Fibroblast of the conjunctiva (primary cell): ENCODE results near the gene PRKCE.
"Not testable (repeated sequence)": the region's sequence is repeated elsewhere in the genome, so short reads cannot be mapped to it uniquely, and the experiment has no call there.

Source experiments
- DNase-seq: peaks from one replicate; pipeline ENCODE4 v3.0.0-alpha.2; 2010; ENCODE audit warnings: low read depth

PRKCE gene

GRCh38 chr2:46195819-46196218, 544.3 kb downstream of the PRKCE start:
- DNase-seq, result no peak

GRCh38 chr2:46196871-46197462, 545.5 kb downstream of the PRKCE start:
- DNase-seq, result no peak

GRCh38 chr2:46197672-46198071, 546.2 kb downstream of the PRKCE start:
- no peak for DNase-seq

- no peak for DNase-seq
These were observed 546.8 kb downstream of the PRKCE start for GRCh38 chr2:46198164-46198883.

DNA sequence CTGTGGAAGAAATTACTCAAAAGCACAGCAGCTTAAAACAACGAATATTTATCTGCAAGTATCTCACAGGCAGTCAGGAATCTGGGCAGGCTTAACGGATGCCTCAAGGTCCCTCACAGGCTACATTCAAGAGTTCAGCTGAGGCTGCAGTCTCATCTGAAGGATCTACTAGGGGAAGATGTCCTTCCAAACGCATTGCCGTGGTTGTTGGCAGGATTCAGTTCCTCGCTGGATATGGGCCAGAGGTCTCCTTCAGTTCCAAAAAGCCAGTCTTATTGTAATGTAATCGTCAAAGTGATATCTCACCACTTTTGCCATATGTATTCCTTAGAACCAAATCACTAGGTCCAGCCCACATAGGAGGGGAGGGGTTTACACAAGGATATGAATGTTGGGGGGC, 547.5 kb downstream of the PRKCE start:
- DNase-seq, result no peak

GRCh38 chr2:46200100-46200690, 548.7 kb downstream of the PRKCE start:
- DNase-seq, result no peak

GRCh38 chr2:46200861-46201605, 549.6 kb downstream of the PRKCE start:
- no peak for DNase-seq

DNA sequence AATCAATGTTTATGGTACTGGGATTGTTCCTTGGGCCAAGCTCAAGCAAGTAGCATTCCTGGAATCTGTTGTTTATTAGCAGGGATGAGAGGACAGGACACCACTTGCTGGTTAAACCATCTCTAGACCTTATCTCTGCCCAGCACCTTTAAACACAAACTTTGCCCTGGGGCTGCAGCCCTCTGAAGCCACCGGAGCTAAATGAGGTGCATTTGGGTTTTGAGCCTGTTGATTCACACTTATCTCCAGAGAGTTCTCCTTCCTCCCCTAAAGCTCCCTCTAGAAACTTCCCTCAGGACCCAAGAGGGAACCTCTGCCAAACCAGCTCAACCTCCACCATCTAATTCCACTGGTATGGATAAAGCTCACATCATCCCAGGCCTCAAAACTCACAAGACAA, 551.0 kb downstream of the PRKCE start:
- DNase-seq, result no peak

- DNase-seq, result no peak
These were observed 551.5 kb downstream of the PRKCE start for GRCh38 chr2:46202987-46203386.

DNA sequence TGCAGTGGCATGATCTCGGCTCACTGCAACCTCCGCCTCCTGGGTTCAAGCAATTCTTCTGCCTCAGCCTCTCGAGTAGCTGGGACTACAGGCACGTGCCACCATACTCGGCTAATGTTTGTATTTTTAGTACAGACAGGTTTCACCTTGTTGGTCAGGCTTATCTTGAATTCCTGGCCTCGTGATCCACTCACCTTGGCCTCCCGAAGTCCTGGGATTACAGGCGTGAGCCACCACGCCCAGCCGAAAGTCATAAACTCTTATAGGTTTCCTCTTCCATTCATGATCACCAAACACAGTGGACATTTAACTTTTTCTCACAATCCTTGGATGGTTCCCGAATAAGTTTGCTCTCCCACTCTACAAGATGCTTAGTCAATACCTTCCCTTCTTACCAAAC, 552.2 kb downstream of the PRKCE start:
- DNase-seq, result not testable (repeated sequence)

- no peak for DNase-seq
These were observed 556.1 kb downstream of the PRKCE start for GRCh38 chr2:46207591-46207990.

DNA sequence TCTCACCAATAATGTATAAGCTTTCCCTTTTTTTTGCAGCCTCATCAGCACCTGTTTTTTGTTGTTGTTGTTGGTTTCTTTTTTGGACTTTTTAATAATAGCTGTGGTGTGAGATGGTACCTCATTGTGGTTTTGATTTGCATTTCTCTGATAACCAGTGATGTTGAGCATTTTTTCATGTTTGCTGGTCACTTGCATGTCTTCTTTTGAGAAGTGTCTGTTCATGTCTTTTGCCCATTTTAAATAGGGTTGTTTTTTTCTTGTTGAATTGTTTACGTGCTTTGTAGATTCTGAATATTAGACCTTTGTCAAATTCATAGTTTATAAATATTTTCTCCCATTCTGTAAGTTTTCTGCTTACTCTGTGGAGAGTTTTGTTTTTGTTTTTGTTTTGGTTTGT, 557.3 kb downstream of the PRKCE start:
- DNase-seq, result no peak

DNA sequence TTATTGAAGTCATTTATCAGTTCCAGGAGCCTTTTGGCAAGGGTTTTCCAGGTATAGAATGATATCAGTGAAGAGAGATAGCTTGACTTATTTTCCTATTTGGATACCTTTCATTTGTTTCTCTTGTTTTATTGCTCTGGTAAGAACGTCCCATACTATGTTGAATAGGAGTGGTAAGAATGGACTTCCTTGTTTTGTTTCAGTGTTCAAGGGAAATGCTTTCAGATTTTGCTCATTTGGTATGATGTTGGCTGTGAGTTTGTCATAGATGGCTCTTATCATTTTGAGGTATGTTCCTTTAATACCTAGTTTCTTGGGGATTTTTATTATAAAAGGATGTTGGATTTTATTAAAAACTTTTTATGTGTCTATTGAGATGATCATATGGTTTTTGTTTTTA, 558.6 kb downstream of the PRKCE start:
- DNase-seq, result no peak

DNA sequence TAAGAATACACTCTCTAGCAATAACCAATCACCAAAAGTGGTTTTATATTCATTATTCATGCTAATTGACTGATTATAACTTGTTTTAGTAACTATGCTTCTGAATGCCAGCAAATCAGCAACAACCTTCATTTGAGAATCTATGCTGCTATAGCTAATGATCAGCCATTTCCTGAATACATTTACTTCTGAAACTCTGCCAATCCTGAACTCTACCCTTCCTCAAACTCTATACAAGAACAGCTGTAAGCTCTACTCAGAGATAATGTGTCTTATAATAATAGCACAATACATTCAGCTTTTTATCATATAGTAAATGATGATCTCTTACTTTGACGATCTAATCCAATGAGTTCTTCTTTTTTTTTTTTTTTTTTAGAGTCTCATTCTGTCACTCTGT, 560.0 kb downstream of the PRKCE start:
- no peak for DNase-seq

DNA sequence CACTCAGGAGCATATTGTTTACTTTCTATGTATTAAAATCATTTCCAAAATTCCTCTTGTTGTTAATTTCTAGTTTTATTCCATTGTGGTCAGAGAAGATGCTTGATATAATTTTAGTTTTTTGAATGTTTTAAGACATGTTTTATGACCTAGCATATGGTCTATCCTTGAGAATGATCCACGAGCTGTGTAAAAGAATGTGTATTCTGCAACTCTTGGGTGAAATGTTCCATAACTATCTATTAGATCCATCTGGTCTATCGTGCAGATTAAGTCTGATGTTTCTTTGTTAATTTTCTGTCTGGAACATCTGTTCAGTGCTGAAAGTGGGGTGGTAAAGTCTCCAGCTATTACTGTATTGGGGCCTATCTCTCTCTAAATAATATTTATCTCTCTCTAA, 562.4 kb downstream of the PRKCE start:
- no peak for DNase-seq

- DNase-seq, result no peak
These were observed 564.7 kb downstream of the PRKCE start for GRCh38 chr2:46216213-46216612.

DNA sequence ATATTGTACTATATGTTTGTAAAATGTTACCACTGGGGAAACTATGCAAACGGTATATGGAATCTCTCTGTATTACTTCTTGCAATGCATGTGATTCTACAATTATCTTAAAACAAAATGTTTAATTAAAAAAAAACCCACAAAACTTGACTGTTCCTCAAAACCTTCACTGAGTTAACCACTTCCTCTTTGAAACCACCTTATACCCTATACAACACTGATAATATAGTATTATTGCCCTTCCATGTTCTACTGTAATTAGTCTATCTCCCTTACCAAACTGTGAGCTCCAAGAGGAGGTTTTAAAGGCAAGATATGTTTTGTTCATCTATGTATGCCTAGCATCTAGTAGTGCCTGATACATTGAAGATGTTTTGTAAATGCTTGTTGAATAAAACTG, 572.0 kb downstream of the PRKCE start:
- not testable (repeated sequence) for DNase-seq

DNA sequence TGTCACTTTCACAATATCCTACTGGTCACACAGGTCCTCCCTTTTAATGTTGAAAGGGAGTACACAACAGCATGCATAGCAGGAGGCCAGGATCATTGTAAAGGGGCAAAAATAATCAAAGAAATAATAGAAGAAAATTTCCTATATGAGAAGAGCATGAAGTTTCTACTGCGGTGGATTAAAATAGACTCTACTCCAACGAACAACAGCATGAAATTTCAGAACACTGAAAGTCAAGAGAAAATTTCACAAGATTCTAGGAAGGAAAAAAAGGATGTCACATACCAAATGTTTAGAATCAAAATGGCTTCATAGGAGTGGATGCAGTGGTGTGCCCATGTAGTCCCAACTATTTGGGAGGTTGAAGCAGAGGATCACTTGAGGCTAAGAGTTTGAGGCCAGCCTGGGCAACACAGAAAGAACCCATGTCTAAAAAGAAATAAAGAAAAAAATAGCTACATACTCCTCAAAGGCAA, 573.7 kb downstream of the PRKCE start:
- DNase-seq, result no peak

DNA sequence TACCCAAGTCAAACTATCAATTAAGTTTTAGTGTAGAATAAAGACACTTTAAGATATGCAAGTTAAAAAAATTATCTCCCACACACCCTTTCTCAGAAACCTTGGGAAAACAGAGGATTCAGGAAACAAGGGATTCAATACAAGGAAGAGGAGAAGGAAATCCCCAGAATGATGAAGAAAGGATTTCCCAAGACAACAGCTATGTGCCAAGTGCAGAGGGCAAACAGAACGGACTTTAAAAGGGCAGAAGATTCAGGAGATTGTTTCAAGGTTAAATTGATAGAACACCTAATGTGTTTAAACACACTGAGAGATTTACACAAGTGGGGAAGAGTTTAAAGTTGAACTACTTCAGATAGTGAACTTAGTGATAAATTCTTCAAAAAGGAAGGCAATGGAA, 574.3 kb downstream of the PRKCE start:
- no peak for DNase-seq

GRCh38 chr2:46226620-46227019, 575.1 kb downstream of the PRKCE start:
- no peak for DNase-seq

GRCh38 chr2:46227022-46227421, 575.5 kb downstream of the PRKCE start:
- DNase-seq, result no peak

- DNase-seq, result no peak
These were observed 576.3 kb downstream of the PRKCE start for GRCh38 chr2:46227674-46228289.
